H9 (cell line): ENCODE results near the gene PLXNC1. TPM values are rescaled to one million over a fixed set of nuclear protein-coding genes. Genes with fewer than 3 reads are reported as not detected.

Experiments used
- DNase-seq: peaks from one replicate; pipeline ENCODE4 v3.0.0-alpha.2; 2017
- H2AFZ ChIP-seq: one replicate; pipeline ENCODE4 v1.6.1; 2013; ENCODE audit warnings: mild to moderate bottlenecking, low read length, control low read depth, moderate library complexity
- H2AK5ac ChIP-seq: 2 replicates; pipeline ENCODE4 v1.6.1; 2013; ENCODE audit warnings: low read length, control low read depth, mixed read lengths; ENCODE audit not compliant: insufficient read length
- H2BK120ac ChIP-seq: one replicate; pipeline ENCODE4 v1.6.1; 2013; ENCODE audit warnings: low read depth, mild to moderate bottlenecking, low read length, control low read depth, inconsistent platforms; ENCODE audit not compliant: poor library complexity, severe bottlenecking
- H2BK12ac ChIP-seq: 2 replicates; pipeline ENCODE4 v1.6.1; 2013; ENCODE audit warnings: low read length, control low read depth, mixed read lengths, low read depth; ENCODE audit not compliant: insufficient read length
- H2BK15ac ChIP-seq: 2 replicates; pipeline ENCODE4 v1.6.1; 2013; ENCODE audit warnings: low read depth, low read length, control low read depth
- H2BK20ac ChIP-seq: one replicate; pipeline ENCODE4 v1.6.1; 2013; ENCODE audit warnings: low read depth, mild to moderate bottlenecking, low read length, control low read depth, inconsistent platforms; ENCODE audit not compliant: poor library complexity, severe bottlenecking
- H2BK5ac ChIP-seq: 2 replicates; pipeline ENCODE4 v1.6.1; 2013; ENCODE audit warnings: low read length, control low read depth, mixed read lengths; ENCODE audit not compliant: insufficient read length
- H3K14ac ChIP-seq: 2 replicates; pipeline ENCODE4 v1.6.1; 2013; ENCODE audit warnings: low read length, control low read depth; ENCODE audit not compliant: insufficient read depth
- H3K18ac ChIP-seq: 2 replicates; pipeline ENCODE4 v1.6.1; 2013; ENCODE audit warnings: low read depth, mild to moderate bottlenecking, mixed read lengths, low read length, control low read depth; ENCODE audit not compliant: insufficient read length
- H3K23ac ChIP-seq: 2 replicates; pipeline ENCODE4 v1.6.1; 2013; ENCODE audit warnings: low read length, control low read depth, mixed read lengths, low read depth; ENCODE audit not compliant: insufficient read length
- H3K23me2 ChIP-seq: 2 replicates; pipeline ENCODE4 v1.6.1; 2013; ENCODE audit warnings: low read depth, mild to moderate bottlenecking, mixed read lengths, low read length, control low read depth; ENCODE audit not compliant: insufficient read length, poor library complexity, severe bottlenecking
- H3K27ac ChIP-seq: 2 replicates; pipeline ENCODE4 v1.5.1; 2013; ENCODE audit warnings: low read length, control low read depth, mixed read lengths, low read depth; ENCODE audit not compliant: insufficient read length
- H3K27me3 ChIP-seq: 2 replicates; pipeline ENCODE4 v1.6.1; 2013; ENCODE audit warnings: low read length, control low read depth, inconsistent platforms; ENCODE audit not compliant: insufficient read depth
- H3K4ac ChIP-seq: 2 replicates; pipeline ENCODE4 v1.6.1; 2013; ENCODE audit warnings: low read depth, mild to moderate bottlenecking, control low read depth, inconsistent platforms, low read length, moderate library complexity
- H3K4me1 ChIP-seq: 2 replicates; pipeline ENCODE4 v1.6.1; 2013; ENCODE audit warnings: low read length, control low read depth, inconsistent platforms; ENCODE audit not compliant: insufficient read depth
- H3K4me2 ChIP-seq: 2 replicates; pipeline ENCODE4 v1.6.1; 2013; ENCODE audit warnings: low read length, control low read depth, mixed read lengths; ENCODE audit not compliant: insufficient read length, insufficient read depth
- H3K56ac ChIP-seq: 2 replicates; pipeline ENCODE4 v1.6.1; 2013; ENCODE audit warnings: low read depth, mild to moderate bottlenecking, mixed read lengths, low read length, control low read depth; ENCODE audit not compliant: insufficient read length
- H3K79me1 ChIP-seq: 2 replicates; pipeline ENCODE4 v1.6.1; 2013; ENCODE audit warnings: low read depth, mild to moderate bottlenecking, moderate library complexity, low read length, control low read depth, inconsistent platforms; ENCODE audit not compliant: insufficient read depth, poor library complexity, severe bottlenecking
- H3K79me2 ChIP-seq: 2 replicates; pipeline ENCODE4 v1.6.1; 2013; ENCODE audit warnings: low read length, control low read depth, inconsistent platforms; ENCODE audit not compliant: insufficient read depth
- H3K9ac ChIP-seq: 2 replicates; pipeline ENCODE4 v1.6.1; 2013; ENCODE audit warnings: low read length, control low read depth, mixed read lengths; ENCODE audit not compliant: insufficient read length; ENCODE audit errors: extremely low read depth
- H3K9me3 ChIP-seq: one replicate; pipeline ENCODE4 v1.6.1; 2013; ENCODE audit warnings: low read depth, low read length, inconsistent platforms; ENCODE audit not compliant: control insufficient read depth
- H3T11ph ChIP-seq: one replicate; pipeline ENCODE4 v1.6.1; 2013; ENCODE audit warnings: mild to moderate bottlenecking, low read length, control low read depth, inconsistent platforms
- H4K20me1 ChIP-seq: one replicate; pipeline ENCODE4 v1.6.1; 2013; ENCODE audit not compliant: control insufficient read depth, insufficient read length, insufficient read depth
- H4K5ac ChIP-seq: 2 replicates; pipeline ENCODE4 v1.6.1; 2013; ENCODE audit warnings: low read depth, mild to moderate bottlenecking, mixed read lengths, low read length, control low read depth; ENCODE audit not compliant: insufficient read length
- H4K8ac ChIP-seq: replicated peaks from 2 replicates; pipeline ENCODE4 v1.6.1; 2013; ENCODE audit warnings: low read length, control low read depth, mixed read lengths, low read depth; ENCODE audit not compliant: insufficient read length
- H4K91ac ChIP-seq: 2 replicates; pipeline ENCODE4 v1.6.1; 2013; ENCODE audit warnings: low read depth, mild to moderate bottlenecking, moderate library complexity, mixed read lengths, low read length, control low read depth; ENCODE audit not compliant: insufficient read length
- H3K27ac Mint-ChIP-seq, 3 experiments: 2 replicates in 2 of 3; 3 replicates in 1 of 3; pipeline ENCODE4 v1.8.0; 2020 to 2021; ENCODE audit warnings: mixed read lengths in 3 of 3, mild to moderate bottlenecking in 1 of 3, moderate library complexity in 1 of 3
- H3K27me3 Mint-ChIP-seq: 2 replicates; pipeline ENCODE4 v1.8.0; 2021; ENCODE audit warnings: low read depth, mild to moderate bottlenecking, moderate library complexity, mixed read lengths
- H3K36me3 Mint-ChIP-seq, 3 experiments: 2 replicates in 2 of 3; 3 replicates in 1 of 3; pipeline ENCODE4 v1.8.0; 2020 to 2021; ENCODE audit warnings: low read depth in 3 of 3, mixed read lengths in 3 of 3; ENCODE audit not compliant: insufficient read depth in 1 of 3
- H3K4me1 Mint-ChIP-seq, 2 experiments: 2 replicates each; pipeline ENCODE4 v1.8.0; 2020; ENCODE audit warnings: mixed read lengths in 2 of 2
- H3K4me3 Mint-ChIP-seq, 2 experiments: 2 replicates in 1 of 2; 3 replicates in 1 of 2; pipeline ENCODE4 v1.8.0; 2020 to 2021; ENCODE audit warnings: mild to moderate bottlenecking in 2 of 2, mixed read lengths in 2 of 2, moderate library complexity in 1 of 2
- H3K9me3 Mint-ChIP-seq, 2 experiments: 2 replicates in 1 of 2; 3 replicates in 1 of 2; pipeline ENCODE4 v1.8.0; 2020; ENCODE audit warnings: mild to moderate bottlenecking in 2 of 2, mixed read lengths in 2 of 2, moderate library complexity in 1 of 2
- CTCF ChIP-seq: fragments of 200-600 bp; sonication (generic); conservative IDR thresholded peaks from 3 replicates; pipeline ENCODE4 v1.8.0; 2021; ENCODE audit warnings: antibody characterized with exemption, mild to moderate bottlenecking
- WGBS: extraction: QIAGEN DNeasy Blood & Tissue Kit; methylation state at CpG from one replicate; pipeline ENCODE4 v1.1.7; 2013; ENCODE audit warnings: missing lambda C conversion rate, low lambda C conversion rate, mixed read lengths; ENCODE audit not compliant: insufficient read length; ENCODE audit errors: extremely low coverage; 5-methylcytosine and 5-hydroxymethylcytosine counted together
- total RNA-seq: library from RNA; stranded (reverse); gene quantifications from 2 replicates; pipeline ENCODE4 v1.2.1, GENCODE V29; 2021

The PLXNC1 gene
- total RNA-seq, 1 experiment from 2014 or later, result 1.2 TPM

DNA sequence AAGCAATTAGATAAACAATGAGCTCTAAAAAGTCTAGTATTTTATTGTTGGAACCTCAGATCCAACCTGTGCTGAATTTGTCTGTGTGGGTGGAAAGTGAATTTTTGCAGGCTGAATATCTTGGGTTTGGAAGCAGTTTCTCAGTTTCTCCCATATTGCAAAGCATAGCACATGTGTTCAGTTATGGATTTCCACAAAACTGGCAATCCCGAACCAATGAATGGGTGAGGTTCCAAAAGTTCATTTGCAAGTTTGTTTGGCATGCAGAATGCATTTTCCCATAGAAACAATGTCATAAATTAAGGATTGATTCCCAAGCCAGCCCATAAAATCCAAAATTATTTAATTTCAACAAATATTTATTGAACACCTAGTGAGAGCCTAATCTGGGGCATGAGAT lies 43.4 kb downstream of the PLXNC1 start:
- no peaks in the 10 kb centered on the region for H3K27me3 ChIP-seq
- Mint-ChIP-seq H3K4me3 (no peak overlapping the region), H3K4me1 (no peaks in the 10 kb centered on the region), H3K27me3 (peaks cover 28% of the 10 kb centered on the region), H3K36me3 (peaks cover 0 to 2% (median 0%) of the 10 kb centered on the region in 3 experiments; a peak in 3 of 7 replicates), H3K27ac (no peak overlapping the region), H3K9me3 (no peaks in the 10 kb centered on the region)
- H3K4me1 ChIP-seq, result peaks cover 3% of the 10 kb centered on the region; the same call in 1 of the 2 replicates
- TF ChIP-seq CTCF, result no peak
- no peak overlapping the region for H2BK5ac ChIP-seq
- no peaks in the 10 kb centered on the region for H3K79me1 ChIP-seq
- no peak overlapping the region for H2AK5ac ChIP-seq
- H3K9me3 ChIP-seq, result no peaks in the 10 kb centered on the region
- DNase-seq, result no peak
- H3K56ac ChIP-seq, result no peak overlapping the region
- no peak overlapping the region for H4K91ac ChIP-seq
- H3K27ac ChIP-seq, result no peak overlapping the region
- H2AFZ ChIP-seq, result no peak overlapping the region
- no peaks in the 10 kb centered on the region for H3K23me2 ChIP-seq
- no peaks in the 10 kb centered on the region for H4K20me1 ChIP-seq
- no peak overlapping the region for H4K8ac ChIP-seq
- no peak overlapping the region for H3K9ac ChIP-seq
- H2BK15ac ChIP-seq, result no peak overlapping the region
- no peak overlapping the region for H2BK20ac ChIP-seq
- no peak overlapping the region for H3T11ph ChIP-seq
- no peak overlapping the region for H3K4ac ChIP-seq
- H3K4me2 ChIP-seq, result no peak overlapping the region
- H2BK120ac ChIP-seq, result no peak overlapping the region
- no peak overlapping the region for H4K5ac ChIP-seq
- no peak overlapping the region for H2BK12ac ChIP-seq
- H3K23ac ChIP-seq, result no peak overlapping the region
- no peak overlapping the region for H3K18ac ChIP-seq
- H3K79me2 ChIP-seq, result no peaks in the 10 kb centered on the region
- no CpG with 5 or more reads among the region's 1 CpG for WGBS
- H3K14ac ChIP-seq, result no peak overlapping the region
